ENCODE data around the gene ORAI2. TPM values are rescaled to one million over a fixed set of nuclear protein-coding genes. Genes with fewer than 3 reads are reported as not detected.
"Not testable (repeated sequence)": the region's sequence is repeated elsewhere in the genome, so short reads cannot be mapped to it uniquely, and the experiment has no call there.

The ORAI2 gene
- total and polyA plus RNA-seq, 8 donors = 4.1 to 13.5 (median 7.1) TPM

DNA sequence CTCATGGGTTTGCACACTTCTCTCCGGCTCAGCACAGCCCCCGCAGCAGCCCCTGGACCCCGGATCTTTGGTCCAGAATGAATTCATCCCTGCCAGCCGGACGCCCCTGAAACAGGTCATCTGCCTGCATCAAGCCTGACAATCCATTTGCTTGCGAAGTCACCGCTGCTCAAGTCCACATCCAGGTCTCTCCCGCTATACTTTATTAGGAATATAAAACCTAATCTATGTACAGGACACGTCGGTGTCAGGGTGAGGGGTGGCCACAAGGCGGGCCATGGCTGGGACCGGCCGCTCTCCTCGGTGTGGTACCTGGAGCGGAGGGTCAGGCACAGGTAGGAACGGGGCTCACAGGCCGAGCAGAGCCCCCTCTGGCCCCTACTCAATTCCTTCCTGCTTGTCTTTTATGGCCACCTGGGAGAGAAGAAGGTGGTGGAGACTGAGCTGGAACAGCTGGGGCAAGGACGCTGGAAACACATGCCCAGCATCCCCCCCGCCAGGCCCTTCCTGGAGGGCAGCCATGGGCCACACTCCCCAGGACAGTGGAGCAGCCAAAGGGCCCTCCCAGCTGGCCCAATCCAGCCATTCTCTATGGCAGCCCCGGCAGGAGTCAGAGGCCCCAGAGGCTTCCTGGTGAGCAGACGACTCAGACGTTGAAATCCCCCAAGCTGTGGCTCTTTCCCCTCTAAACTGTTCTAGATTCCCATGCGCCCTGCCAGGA lies 40.1 kb downstream of the ORAI2 start:
- Histone ChIP-seq H3K9me3 (no peaks in the 10 kb centered on the region), H3K4me3 (no peak overlapping the region), H3K4me1 (no peaks in the 10 kb centered on the region), H3K27me3 (no peaks in the 10 kb centered on the region), H3K27ac (no peak overlapping the region), H3K36me3 (no peaks in the 10 kb centered on the region)
- ATAC-seq (no peak), DNase-seq (peak in 5 of 6 donors; percentile 1 to 55 (median 23)), FAIRE-seq (no peak)
- intact Hi-C loops (cut with DNase I) = no loop called here
- TF ChIP-seq, protein P1, sequence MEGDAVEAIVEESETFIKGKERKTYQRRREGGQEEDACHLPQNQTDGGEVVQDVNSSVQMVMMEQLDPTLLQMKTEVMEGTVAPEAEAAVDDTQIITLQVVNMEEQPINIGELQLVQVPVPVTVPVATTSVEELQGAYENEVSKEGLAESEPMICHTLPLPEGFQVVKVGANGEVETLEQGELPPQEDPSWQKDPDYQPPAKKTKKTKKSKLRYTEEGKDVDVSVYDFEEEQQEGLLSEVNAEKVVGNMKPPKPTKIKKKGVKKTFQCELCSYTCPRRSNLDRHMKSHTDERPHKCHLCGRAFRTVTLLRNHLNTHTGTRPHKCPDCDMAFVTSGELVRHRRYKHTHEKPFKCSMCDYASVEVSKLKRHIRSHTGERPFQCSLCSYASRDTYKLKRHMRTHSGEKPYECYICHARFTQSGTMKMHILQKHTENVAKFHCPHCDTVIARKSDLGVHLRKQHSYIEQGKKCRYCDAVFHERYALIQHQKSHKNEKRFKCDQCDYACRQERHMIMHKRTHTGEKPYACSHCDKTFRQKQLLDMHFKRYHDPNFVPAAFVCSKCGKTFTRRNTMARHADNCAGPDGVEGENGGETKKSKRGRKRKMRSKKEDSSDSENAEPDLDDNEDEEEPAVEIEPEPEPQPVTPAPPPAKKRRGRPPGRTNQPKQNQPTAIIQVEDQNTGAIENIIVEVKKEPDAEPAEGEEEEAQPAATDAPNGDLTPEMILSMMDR (IDR thresholded peaks at IDR 0.05) = no peak
- WGBS, 2 donors = 82 to 83% methylated on average over 23 of the region's 23 CpGs

DNA sequence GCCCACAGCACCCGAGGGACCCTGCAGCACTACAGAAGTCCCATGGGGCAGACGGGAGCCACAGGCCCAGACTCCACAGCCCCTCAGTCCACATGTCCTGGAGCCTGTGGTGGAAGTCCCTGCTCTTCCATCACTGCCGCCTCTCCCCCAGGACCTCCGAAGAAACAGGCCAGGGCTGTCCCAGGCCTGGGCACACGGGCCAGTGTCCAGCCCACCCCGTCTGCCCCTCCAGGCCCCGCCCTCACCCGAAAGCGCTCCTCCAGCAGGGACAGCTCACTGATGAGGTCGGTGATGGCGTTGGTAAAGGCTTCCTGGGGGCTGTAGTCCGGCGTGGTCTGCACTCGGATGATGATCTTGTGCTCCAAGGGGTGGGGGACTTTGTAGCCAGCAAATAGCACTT lies 40.7 kb downstream of the ORAI2 start:
- H3K4me3 ChIP-seq; H3K4me1 ChIP-seq; H3K36me3 ChIP-seq; H3K27me3 ChIP-seq; H3K9me3 ChIP-seq; ATAC-seq; H3K27ac ChIP-seq; intact Hi-C loops (cut with DNase I); FAIRE-seq: not testable (repeated sequence)
- WGBS, 2 donors = 83 to 100% methylated on average over 1 to 11 of the region's 14 CpGs
- DNase-seq = peak in 4 of 6 donors; percentile 5 to 25 (median 18)

DNA sequence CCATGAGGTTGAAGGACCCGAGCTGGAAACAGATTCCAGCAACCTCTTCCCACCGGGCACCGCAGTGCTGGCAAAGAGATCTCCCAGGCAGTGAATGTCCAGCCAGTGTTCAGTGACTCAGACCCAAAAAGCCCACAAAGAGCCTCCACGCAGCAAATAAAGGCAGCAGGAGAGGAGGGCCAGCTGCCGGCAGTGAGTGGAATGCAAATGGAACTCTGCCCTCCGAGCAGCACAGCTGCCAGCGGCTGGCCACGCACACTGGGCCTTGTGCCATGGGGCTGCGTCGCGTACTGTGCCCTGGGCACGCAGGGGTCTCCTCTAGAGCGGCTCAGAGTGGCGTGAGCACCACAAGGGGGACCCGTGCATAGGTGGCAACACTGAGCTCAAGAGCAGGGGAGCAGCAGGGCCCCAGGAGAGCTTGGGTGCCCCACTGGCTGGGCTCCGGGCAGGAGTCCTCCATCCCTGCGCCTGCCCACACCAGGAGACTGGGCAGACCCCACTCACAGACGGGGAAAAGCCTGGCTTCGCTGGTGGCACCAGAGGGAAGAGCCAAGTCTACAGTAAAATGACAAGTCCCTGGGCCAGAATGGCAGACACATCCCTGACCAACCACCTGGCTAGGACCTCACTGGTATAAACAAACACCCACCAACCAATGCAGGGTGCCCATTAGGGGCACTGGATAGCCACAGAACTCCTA lies 41.5 kb downstream of the ORAI2 start:
- not testable (repeated sequence) for H3K36me3 ChIP-seq, ATAC-seq
- DNase-seq = peak in 3 of 6 donors; percentile 3 to 27 (median 22)

DNA sequence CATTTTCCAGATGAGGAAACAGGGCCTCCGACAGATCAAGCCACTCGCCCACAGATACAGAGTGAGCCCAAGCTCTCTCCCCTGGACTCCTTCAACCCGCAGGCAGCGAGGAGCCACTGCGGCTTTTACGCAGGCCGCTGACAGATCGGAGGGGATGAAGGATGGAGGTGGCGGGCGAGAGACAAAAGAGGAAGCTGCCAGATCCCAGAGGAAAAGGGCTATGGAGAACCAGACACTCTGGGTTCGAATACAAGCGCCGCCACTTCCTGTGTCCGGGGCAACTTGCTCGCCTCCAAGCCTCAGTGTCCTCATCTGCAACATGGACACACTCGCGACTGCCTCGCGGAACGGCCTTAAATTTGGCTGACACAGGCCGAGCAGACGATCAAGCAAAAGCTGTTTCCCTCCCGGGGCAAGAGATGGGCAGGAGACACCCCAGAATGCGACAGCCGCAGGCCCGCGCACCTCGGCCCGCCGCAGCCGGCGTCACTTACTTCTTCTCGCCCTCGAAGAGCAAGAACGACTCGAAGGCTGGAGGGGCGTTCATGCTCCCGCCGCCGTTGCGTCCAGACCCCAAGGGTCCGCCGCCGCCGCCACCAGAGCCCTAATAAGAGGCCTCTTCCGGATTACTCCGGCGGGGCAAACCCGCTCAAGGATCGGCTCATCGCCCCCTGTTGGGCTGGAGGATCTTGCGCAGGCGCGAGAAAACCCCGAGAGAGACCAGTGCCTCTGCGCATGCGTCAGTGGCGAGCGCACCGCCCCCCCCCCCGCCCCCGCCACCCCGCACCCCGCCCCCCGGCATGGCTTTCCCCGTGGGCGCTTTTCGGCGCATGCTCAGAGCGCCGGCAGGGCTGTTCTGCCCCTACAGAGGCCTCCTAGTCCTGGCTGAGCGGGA lies 45.2 kb downstream of the ORAI2 start, which contains the start of gene POLR2J:
Gene POLR2J (minus strand): TSS at position 609 of the 895 bp plus-strand sequence. CDS start 62 bp downstream, at position 547.
- peak within 1 kb of the TSS in 3 of 4 donors; percentile 18 to 39 (median 37) for H3K4me3 ChIP-seq
- TF ChIP-seq, protein P1 (IDR thresholded peaks at IDR 0.05) = peak in 3 of 4 donors; percentile 23 to 50 (median 42)
- peak; percentile 65 to 95 (median 90) for DNase-seq
- H3K27me3 ChIP-seq; intact Hi-C loops (cut with DNase I); H3K27ac ChIP-seq; H3K4me1 ChIP-seq; FAIRE-seq; H3K36me3 ChIP-seq; H3K9me3 ChIP-seq: not testable (repeated sequence)
- ATAC-seq = peak; percentile 94 to 97 (median 96)
- WGBS, 2 donors = 0% methylated on average over 18 to 53 of the region's 72 CpGs

More for the DNA sequence above, 41.5 kb downstream of the ORAI2 start:
- H3K27ac ChIP-seq; H3K4me3 ChIP-seq; FAIRE-seq; H3K9me3 ChIP-seq; H3K4me1 ChIP-seq; intact Hi-C loops (cut with DNase I); H3K27me3 ChIP-seq: not testable (repeated sequence)
- WGBS, 2 donors = 80 to 83% methylated on average over 6 to 12 of the region's 19 CpGs

DNA sequence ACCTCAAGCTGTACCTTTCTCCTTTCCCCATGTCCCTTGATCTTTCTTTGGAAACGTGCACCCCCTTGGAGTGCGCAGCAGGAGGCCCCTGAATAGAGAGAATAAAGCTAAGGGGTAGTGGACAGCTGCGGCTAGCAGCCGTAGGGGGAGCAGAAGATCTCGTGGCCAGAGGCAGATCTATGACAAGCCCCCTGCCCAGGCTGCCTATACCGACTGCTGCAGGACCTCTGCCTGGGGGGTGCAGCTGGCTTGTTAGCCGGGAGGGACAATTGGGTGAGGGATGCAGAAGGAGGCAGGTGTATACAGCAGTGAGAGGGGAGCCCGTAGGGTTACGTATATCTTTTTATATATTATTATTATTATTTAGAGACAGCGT lies 45.8 kb downstream of the ORAI2 start:
- FAIRE-seq; H3K27me3 ChIP-seq; H3K27ac ChIP-seq; H3K4me1 ChIP-seq; H3K36me3 ChIP-seq; H3K4me3 ChIP-seq; H3K9me3 ChIP-seq; DNase-seq; intact Hi-C loops (cut with DNase I): not testable (repeated sequence)
- ATAC-seq = peak; percentile 14 to 29 (median 20)
- WGBS, 2 donors = 5% methylated on average over 2 of the region's 10 CpGs; no CpG with 5 or more reads in 1 of the 2 donors

Data from pancreas (tissue), 10 donors.